Measurements from ENCODE around the gene ANGPT4.

Gene ANGPT4

DNA sequence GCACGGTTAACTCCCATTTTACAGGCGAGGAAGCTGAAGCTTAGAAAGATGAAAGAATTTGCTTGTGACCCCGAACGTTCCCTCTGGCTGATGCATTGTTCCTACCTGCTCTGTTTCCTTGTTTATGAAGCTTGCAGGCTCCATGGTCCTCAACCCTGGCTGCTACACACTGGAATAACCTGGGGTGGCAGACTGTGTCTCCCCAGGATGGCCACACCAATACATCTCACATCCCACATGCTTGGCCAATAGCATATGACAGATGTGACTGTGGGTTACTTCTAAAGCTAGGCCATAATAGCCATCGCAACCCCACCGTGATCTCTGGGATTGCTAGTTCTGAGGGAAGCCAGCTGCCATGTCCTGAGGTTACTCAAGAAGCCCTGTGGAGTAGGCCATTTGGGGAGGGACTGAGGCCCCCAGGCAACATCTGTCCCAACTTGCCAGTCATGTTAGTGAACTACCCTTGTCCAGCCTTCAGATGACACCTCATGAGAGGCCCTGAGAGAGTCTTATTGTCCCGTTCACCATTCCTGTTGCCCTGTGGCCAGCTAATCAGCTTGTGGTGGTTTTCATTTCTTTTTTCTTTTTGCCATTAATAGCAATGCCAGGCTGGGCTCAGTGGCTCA, 89.3 kb downstream of the ANGPT4 start:
- no peak for DNase-seq (ENCODE audit: low read depth, low spot score)

DNA sequence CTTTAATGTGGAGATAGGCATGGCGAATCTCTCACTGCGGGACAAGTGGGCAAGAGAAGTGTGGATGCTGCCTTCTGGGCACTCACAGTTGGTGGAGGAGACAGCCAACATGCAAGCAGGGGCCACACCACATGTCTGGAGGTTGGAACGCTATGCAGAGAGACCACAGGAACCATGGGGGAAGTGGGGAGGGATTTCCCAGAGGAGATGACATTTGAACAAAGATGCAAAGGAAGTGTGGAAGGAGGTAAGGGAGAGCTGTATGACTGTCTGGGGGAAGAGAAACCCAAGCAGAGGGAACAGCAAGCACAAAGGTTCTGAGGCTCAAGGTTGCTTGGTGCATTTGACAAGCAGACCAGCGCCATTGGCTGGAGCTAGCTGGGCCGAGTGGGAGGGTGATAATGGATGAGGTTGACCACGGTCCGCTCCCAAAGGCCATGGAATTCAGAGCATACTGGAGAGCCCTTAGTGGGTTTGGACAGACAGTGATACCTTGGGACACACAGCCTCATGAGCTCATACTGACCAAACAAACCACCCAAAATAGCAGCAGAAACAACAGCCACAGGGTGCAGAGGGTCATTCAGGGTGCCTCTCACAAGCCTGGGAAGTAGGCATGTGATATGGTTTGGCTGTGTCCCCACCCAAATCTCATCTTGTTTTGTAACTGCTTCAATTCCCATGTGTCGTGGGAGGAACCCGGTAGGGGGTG, 90.3 kb downstream of the ANGPT4 start:
- DNase-seq (ENCODE audit: low read depth, low spot score) = no peak

- no peak for DNase-seq (ENCODE audit: low read depth, low spot score)
These were observed 91.2 kb downstream of the ANGPT4 start for GRCh38 chr20:824916-825315.

GRCh38 chr20:824490-824889, 91.6 kb downstream of the ANGPT4 start:
- DNase-seq (ENCODE audit: low read depth, low spot score) = no peak

DNA sequence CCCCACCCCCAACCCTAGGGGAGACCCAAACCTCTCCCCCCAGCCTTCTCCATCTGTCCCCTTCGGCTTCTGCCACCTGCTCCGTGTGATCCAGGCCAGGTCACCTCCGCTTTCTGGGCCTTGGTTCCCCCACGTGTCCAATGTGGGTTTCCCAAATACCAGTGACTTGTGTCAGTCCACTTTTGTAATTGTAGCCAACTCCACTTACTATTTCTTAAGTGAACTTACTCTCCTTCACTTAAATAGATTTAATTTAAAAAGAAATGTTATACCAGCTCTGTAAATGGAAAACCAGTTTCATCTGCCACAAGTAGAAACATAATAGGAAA, 92.6 kb downstream of the ANGPT4 start:
- DNase-seq (ENCODE audit: low read depth, low spot score) = no peak

GRCh38 chr20:822651-823573, 93.2 kb downstream of the ANGPT4 start:
- DNase-seq (ENCODE audit: low read depth, low spot score) = no peak

- DNase-seq (ENCODE audit: low read depth, low spot score) = no peak
These were observed 94.4 kb downstream of the ANGPT4 start for GRCh38 chr20:821731-822065.

- DNase-seq (ENCODE audit: low read depth, low spot score) = no peak
These were observed 94.9 kb downstream of the ANGPT4 start for GRCh38 chr20:821046-821730.

DNA sequence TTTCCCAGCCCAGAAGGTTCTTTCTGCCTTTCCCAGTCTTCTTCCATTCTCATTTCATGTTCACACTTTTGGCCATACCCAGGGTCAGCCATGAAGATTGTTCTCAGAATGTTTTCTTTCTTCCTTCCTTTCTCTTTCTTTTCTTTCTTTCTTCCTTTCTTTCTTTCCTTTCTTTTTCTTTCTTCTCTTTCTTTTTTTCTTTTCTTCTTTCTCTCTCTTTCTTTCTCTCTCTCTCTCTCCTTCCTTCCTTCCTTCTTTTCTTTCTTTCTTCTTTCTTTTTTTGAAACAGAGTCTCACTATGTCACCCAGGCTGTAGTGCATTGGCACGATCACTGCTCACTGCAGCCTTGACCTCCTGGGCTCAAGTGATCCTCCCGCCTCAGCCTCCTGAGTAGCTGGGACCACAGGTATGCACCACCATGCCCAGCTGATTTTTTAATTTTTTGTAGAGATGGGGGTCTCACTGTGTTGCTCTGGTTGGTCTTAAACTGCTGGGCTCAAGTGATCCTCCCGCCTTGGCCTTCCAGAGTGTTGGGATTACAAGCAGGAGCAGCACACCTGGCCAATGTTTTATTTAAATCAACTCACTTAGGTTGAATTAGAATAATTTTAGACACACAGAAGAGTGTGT, 95.7 kb downstream of the ANGPT4 start:
- DNase-seq (ENCODE audit: low read depth, low spot score) = no peak
